GM06990 (cell line): ENCODE results near the gene SCARB2.

ENCODE experiments used
- DNase-seq: peaks from one replicate; pipeline ENCODE4 v3.0.0-alpha.2; 2011; ENCODE audit not compliant: insufficient read length; ENCODE audit errors: extremely low read depth
- H3K27me3 ChIP-seq: replicated peaks from 2 replicates; pipeline ENCODE4 v1.6.0; 2011; ENCODE audit warnings: low read length; ENCODE audit not compliant: control insufficient read depth, insufficient read depth
- H3K36me3 ChIP-seq: 2 replicates; pipeline ENCODE4 v1.5.1; 2011; ENCODE audit warnings: low read length; ENCODE audit not compliant: control insufficient read depth, insufficient read depth
- H3K4me3 ChIP-seq: replicated peaks from 2 replicates; pipeline ENCODE4 v1.5.1; 2011; ENCODE audit warnings: low read depth, mild to moderate bottlenecking, control low read depth, low read length
- TF ChIP-seq, protein P1 (sequence below): IDR thresholded peaks from 2 replicates; pipeline ENCODE4 v1.5.1; 2011; ENCODE audit warnings: low read length, control low read depth, mild to moderate bottlenecking, inconsistent platforms; ENCODE audit not compliant: insufficient read depth, poor library complexity, severe bottlenecking

The SCARB2 gene

DNA sequence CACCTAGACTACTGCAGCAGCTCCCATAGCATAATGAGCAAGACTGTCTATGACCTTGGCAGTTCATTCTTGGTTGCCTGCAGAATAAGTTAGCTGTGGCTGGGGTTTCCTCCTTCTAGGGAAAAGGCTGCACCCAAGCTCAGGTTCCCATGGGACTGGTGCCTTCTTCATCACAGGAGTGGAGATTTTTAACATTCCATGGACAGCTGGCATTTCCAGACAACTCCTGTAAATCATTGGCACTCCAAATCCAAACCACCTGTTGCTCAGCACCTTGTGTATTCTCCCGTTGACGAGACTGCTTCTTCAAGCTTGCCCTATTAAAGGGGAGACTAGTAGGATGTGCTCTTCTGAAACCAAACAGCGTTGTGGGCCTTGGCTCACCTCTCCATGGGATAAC, 57.6 kb downstream of the SCARB2 start:
- H3K27me3 ChIP-seq: no peaks in the 10 kb centered on the region
- no peaks in the 10 kb centered on the region for H3K36me3 ChIP-seq
- no peak for DNase-seq
- TF ChIP-seq, protein P1, sequence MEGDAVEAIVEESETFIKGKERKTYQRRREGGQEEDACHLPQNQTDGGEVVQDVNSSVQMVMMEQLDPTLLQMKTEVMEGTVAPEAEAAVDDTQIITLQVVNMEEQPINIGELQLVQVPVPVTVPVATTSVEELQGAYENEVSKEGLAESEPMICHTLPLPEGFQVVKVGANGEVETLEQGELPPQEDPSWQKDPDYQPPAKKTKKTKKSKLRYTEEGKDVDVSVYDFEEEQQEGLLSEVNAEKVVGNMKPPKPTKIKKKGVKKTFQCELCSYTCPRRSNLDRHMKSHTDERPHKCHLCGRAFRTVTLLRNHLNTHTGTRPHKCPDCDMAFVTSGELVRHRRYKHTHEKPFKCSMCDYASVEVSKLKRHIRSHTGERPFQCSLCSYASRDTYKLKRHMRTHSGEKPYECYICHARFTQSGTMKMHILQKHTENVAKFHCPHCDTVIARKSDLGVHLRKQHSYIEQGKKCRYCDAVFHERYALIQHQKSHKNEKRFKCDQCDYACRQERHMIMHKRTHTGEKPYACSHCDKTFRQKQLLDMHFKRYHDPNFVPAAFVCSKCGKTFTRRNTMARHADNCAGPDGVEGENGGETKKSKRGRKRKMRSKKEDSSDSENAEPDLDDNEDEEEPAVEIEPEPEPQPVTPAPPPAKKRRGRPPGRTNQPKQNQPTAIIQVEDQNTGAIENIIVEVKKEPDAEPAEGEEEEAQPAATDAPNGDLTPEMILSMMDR: no peak
- H3K4me3 ChIP-seq: no peak overlapping the region

DNA sequence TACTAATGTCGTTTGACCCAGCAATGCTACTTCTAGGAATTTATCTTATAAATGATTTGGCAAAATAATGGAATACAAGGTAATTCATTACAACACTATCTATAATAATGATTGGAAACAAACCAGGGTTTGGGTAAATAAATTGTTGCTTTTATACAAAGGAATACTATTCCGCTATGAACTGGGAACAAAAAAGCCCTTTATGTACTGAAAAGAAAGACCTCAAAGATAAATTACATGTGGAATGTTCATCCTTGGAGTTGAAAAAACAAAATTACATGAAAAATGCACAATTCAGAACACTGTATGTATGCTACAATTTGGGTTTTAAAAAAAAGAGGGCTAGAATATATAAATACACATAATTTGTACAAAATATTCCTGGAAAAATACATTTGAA, 60.3 kb downstream of the SCARB2 start:
- TF ChIP-seq, protein P1: no peak
- Histone ChIP-seq H3K4me3 (no peak overlapping the region), H3K27me3 (no peaks in the 10 kb centered on the region), H3K36me3 (no peaks in the 10 kb centered on the region)
- DNase-seq: no peak

DNA sequence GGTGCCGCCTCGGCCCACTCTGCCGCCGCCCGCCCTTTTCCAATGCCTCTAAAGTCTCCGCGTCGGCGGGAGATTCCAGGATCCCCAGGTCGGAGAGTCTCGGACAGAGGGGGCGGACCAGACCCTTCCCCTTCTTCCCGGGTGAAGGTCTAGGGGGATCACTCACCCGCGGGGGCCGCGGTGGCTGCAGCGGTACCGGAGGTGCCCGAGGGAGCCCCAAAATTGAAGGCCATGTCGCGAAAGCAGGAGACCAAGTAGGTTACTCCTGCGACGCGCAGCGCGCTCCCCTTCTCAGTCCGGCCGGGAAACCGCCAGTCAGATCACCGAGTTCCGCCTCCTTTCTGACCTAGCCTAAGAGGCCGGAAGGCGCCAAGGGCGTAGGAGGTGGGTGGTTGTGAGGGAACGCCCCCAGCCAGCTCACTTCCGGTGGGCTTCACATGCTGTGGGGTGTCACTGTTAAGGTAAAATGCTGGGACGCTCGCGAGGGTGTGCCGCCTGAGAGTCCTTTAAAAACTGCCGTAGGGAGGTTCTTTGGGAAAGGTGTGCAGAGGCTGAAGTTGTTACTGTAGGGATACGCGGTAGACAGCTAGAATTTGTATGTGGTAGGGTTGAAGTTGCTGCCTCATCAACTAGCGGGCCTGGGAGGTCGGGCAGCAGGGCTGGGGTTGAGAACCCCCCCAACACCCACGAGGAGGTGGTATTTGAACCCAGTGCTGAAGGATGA, 65.3 kb downstream of the SCARB2 start, which contains the start of gene NUP54:
Gene NUP54, minus strand, starts transcription at position 256 of the 724 bp plus-strand sequence. Its CDS starts 23 bp downstream, at position 233.
- no peaks in the 10 kb centered on the region for H3K36me3 ChIP-seq
- no peaks in the 10 kb centered on the region for H3K27me3 ChIP-seq
- H3K4me3 ChIP-seq: peak within 1 kb of the TSS; percentile 86
- TF ChIP-seq, protein P1: no peak
- peak; percentile 99 for DNase-seq

DNA sequence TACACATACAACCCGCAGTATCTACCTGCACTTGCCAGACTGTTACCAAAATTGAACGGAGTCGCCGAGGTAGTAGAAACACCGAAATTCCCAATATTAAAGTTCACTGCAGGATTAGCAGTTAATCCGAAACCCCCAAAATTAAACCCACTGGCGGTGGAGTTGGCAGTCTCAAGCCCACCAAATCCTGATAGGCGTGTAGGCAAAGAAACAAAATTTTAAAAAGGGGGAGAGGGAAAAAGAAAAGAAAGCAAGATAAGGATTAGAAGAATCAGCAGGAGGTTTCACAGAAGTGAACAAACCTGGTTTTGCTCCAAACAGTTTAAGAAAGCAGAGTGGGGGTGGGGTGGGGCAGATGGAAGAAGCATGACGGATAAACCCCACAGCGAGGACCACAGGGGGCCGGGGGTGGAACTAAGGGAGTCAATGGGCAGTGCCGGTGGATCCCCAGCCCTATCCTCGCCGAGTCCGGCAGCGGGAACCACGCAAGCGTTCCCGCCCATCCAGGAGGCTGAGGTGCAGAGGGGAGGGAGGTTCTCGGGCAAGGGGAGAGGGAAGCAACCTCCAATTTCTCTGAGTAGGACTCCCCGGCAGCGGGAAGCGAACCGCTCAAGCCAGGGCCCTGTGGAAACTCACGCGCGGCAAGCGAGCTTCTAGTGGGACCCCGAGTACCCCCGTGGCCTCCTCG, 66.0 kb downstream of the SCARB2 start:
- no peak for DNase-seq
- Histone ChIP-seq H3K36me3 (no peaks in the 10 kb centered on the region), H3K4me3 (peak overlapping the region; percentile 86), H3K27me3 (no peaks in the 10 kb centered on the region)
- TF ChIP-seq, protein P1: no peak

DNA sequence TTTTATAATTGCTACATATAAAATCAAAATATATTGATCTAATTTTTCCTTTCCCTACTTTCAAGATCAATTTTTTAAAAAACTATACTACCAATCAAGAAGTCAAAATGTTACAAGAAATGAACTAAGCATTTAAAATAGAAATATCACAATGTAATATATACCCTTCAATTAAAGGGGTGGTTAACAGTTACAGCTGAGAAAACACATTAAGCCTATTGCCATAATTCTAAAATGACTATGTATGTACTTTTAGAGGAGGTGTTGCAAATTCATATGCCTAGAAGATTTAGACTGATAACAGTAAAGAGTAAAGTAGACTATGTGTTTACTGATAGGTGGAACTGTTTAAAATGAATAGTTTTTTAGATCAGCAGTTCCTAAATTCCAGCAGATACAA, 69.1 kb downstream of the SCARB2 start:
- Histone ChIP-seq H3K4me3 (no peak overlapping the region), H3K36me3 (peaks cover 1% of the 10 kb centered on the region), H3K27me3 (no peaks in the 10 kb centered on the region)
- DNase-seq: no peak
- TF ChIP-seq, protein P1: no peak
